SIG-M5 treated with dmso at 0.1 percent for 504 hours (cell line): ENCODE measurements around the gene RABAC1.
"Not testable (repeated sequence)": the region's sequence is repeated elsewhere in the genome, so short reads cannot be mapped to it uniquely, and the experiment has no call there.

Source experiments
- DNase-seq: peaks from one replicate; lab custom pipeline; 2025; ENCODE audit not compliant: unreplicated experiment; lab: John Stamatoyannopoulos, UW

Gene RABAC1

GRCh38 chr19:41918095-41918494 is 41.0 kb downstream of the RABAC1 start:
- no peak for DNase-seq

- DNase-seq, result no peak
Measured at GRCh38 chr19:41917676-41918075, 41.4 kb downstream of the RABAC1 start.

GRCh38 chr19:41915776-41916414 is 43.2 kb downstream of the RABAC1 start:
- no peak for DNase-seq

GRCh38 chr19:41915021-41915775 is 43.9 kb downstream of the RABAC1 start:
- DNase-seq, result no peak

- not testable (repeated sequence) for DNase-seq
Measured at GRCh38 chr19:41914424-41914834, 44.7 kb downstream of the RABAC1 start.

GRCh38 chr19:41913538-41914423 is 45.3 kb downstream of the RABAC1 start:
- DNase-seq, result no peak

GRCh38 chr19:41912899-41913537 is 46.1 kb downstream of the RABAC1 start:
- DNase-seq, result no peak

- DNase-seq, result no peak
Measured at GRCh38 chr19:41911889-41912731, 47.0 kb downstream of the RABAC1 start.

GRCh38 chr19:41910992-41911888 is 47.9 kb downstream of the RABAC1 start:
- no peak for DNase-seq

- no peak for DNase-seq
Measured at GRCh38 chr19:41910240-41910991, 48.7 kb downstream of the RABAC1 start.

GRCh38 chr19:41909706-41910105 is 49.4 kb downstream of the RABAC1 start:
- DNase-seq, result no peak

GRCh38 chr19:41908724-41909464 is 50.2 kb downstream of the RABAC1 start:
- no peak for DNase-seq

- no peak for DNase-seq
Measured at GRCh38 chr19:41907994-41908615, 51.0 kb downstream of the RABAC1 start.

- DNase-seq, result no peak
Measured at GRCh38 chr19:41906916-41907680, 52.0 kb downstream of the RABAC1 start.
